ENCODE measurements around the gene ARHGAP6.
"Not testable (repeated sequence)": the region's sequence is repeated elsewhere in the genome, so short reads cannot be mapped to it uniquely, and the experiment has no call there.

The ARHGAP6 gene

GRCh38 chrX:11491375-11491774 is 174.3 kb downstream of the ARHGAP6 start:
- H3K9me3 Mint-ChIP-seq; H3K27me3 Mint-ChIP-seq; intact Hi-C loops (cut with micrococcal nuclease); H3K27ac Mint-ChIP-seq; H3K4me3 Mint-ChIP-seq; H3K4me1 Mint-ChIP-seq (ENCODE audit: low read depth); H3K36me3 Mint-ChIP-seq (ENCODE audit: low read depth): not testable (repeated sequence)

GRCh38 chrX:11484290-11484689 is 181.4 kb downstream of the ARHGAP6 start:
- Mint-ChIP-seq H3K27me3 (no peaks in the 10 kb centered on the region), H3K4me1 (ENCODE audit: low read depth) (no peaks in the 10 kb centered on the region), H3K36me3 (ENCODE audit: low read depth) (no peaks in the 10 kb centered on the region), H3K4me3 (no peak overlapping the region), H3K9me3 (peaks cover 10% of the 10 kb centered on the region), H3K27ac (no peak overlapping the region)
- intact Hi-C loops (cut with micrococcal nuclease) = no loop called here

- intact Hi-C loops (cut with micrococcal nuclease) = no loop called here
- no peak overlapping the region for H3K27ac Mint-ChIP-seq
- H3K9me3 Mint-ChIP-seq = peaks cover 10% of the 10 kb centered on the region
- no peaks in the 10 kb centered on the region for H3K36me3 Mint-ChIP-seq (ENCODE audit: low read depth)
- H3K27me3 Mint-ChIP-seq = no peaks in the 10 kb centered on the region
- H3K4me3 Mint-ChIP-seq = no peak overlapping the region
- H3K4me1 Mint-ChIP-seq (ENCODE audit: low read depth) = no peaks in the 10 kb centered on the region
These were observed 184.7 kb downstream of the ARHGAP6 start for GRCh38 chrX:11481035-11481434.

- H3K27me3 Mint-ChIP-seq = no peaks in the 10 kb centered on the region
- H3K9me3 Mint-ChIP-seq = peaks cover 10% of the 10 kb centered on the region
- intact Hi-C loops (cut with micrococcal nuclease) = no loop called here
- H3K4me1 Mint-ChIP-seq (ENCODE audit: low read depth) = no peaks in the 10 kb centered on the region
- no peak overlapping the region for H3K27ac Mint-ChIP-seq
- H3K4me3 Mint-ChIP-seq = no peak overlapping the region
- no peaks in the 10 kb centered on the region for H3K36me3 Mint-ChIP-seq (ENCODE audit: low read depth)
These were observed 185.1 kb downstream of the ARHGAP6 start for GRCh38 chrX:11480626-11481025.

GRCh38 chrX:11478911-11479310 is 186.8 kb downstream of the ARHGAP6 start:
- no peaks in the 10 kb centered on the region for H3K36me3 Mint-ChIP-seq (ENCODE audit: low read depth)
- intact Hi-C loops (cut with micrococcal nuclease) = no loop called here
- peaks cover 1% of the 10 kb centered on the region for H3K9me3 Mint-ChIP-seq
- H3K4me1 Mint-ChIP-seq (ENCODE audit: low read depth) = no peaks in the 10 kb centered on the region
- no peak overlapping the region for H3K27ac Mint-ChIP-seq
- H3K4me3 Mint-ChIP-seq = no peak overlapping the region
- H3K27me3 Mint-ChIP-seq = no peaks in the 10 kb centered on the region

GRCh38 chrX:11478026-11478425 is 187.7 kb downstream of the ARHGAP6 start:
- Mint-ChIP-seq H3K4me1 (ENCODE audit: low read depth) (no peaks in the 10 kb centered on the region), H3K27ac (no peak overlapping the region), H3K9me3 (no peaks in the 10 kb centered on the region), H3K27me3 (no peaks in the 10 kb centered on the region), H3K36me3 (ENCODE audit: low read depth) (no peaks in the 10 kb centered on the region), H3K4me3 (no peak overlapping the region)
- intact Hi-C loops (cut with micrococcal nuclease) = no loop called here

GRCh38 chrX:11474576-11474975 is 191.1 kb downstream of the ARHGAP6 start:
- Mint-ChIP-seq H3K9me3 (no peaks in the 10 kb centered on the region), H3K4me3 (no peak overlapping the region), H3K36me3 (ENCODE audit: low read depth) (no peaks in the 10 kb centered on the region), H3K4me1 (ENCODE audit: low read depth) (no peaks in the 10 kb centered on the region), H3K27me3 (no peaks in the 10 kb centered on the region), H3K27ac (no peak overlapping the region)
- intact Hi-C loops (cut with micrococcal nuclease) = no loop called here

GRCh38 chrX:11474021-11474420 is 191.7 kb downstream of the ARHGAP6 start:
- no peak overlapping the region for H3K4me3 Mint-ChIP-seq
- no peaks in the 10 kb centered on the region for H3K27me3 Mint-ChIP-seq
- H3K4me1 Mint-ChIP-seq (ENCODE audit: low read depth) = no peaks in the 10 kb centered on the region
- no peaks in the 10 kb centered on the region for H3K9me3 Mint-ChIP-seq
- H3K27ac Mint-ChIP-seq = no peak overlapping the region
- intact Hi-C loops (cut with micrococcal nuclease) = no loop called here
- H3K36me3 Mint-ChIP-seq (ENCODE audit: low read depth) = no peaks in the 10 kb centered on the region

- Mint-ChIP-seq H3K36me3 (ENCODE audit: low read depth) (no peaks in the 10 kb centered on the region), H3K4me3 (no peak overlapping the region), H3K4me1 (ENCODE audit: low read depth) (no peaks in the 10 kb centered on the region), H3K27me3 (no peaks in the 10 kb centered on the region), H3K9me3 (no peaks in the 10 kb centered on the region), H3K27ac (no peak overlapping the region)
- intact Hi-C loops (cut with micrococcal nuclease) = no loop called here
These were observed 192.8 kb downstream of the ARHGAP6 start for GRCh38 chrX:11472879-11473278.

GRCh38 chrX:11472381-11472780 is 193.3 kb downstream of the ARHGAP6 start:
- Mint-ChIP-seq H3K9me3 (no peaks in the 10 kb centered on the region), H3K27ac (no peak overlapping the region), H3K4me1 (ENCODE audit: low read depth) (no peaks in the 10 kb centered on the region), H3K36me3 (ENCODE audit: low read depth) (no peaks in the 10 kb centered on the region), H3K27me3 (no peaks in the 10 kb centered on the region), H3K4me3 (no peak overlapping the region)
- intact Hi-C loops (cut with micrococcal nuclease) = no loop called here

- no peak overlapping the region for H3K4me3 Mint-ChIP-seq
- H3K9me3 Mint-ChIP-seq = no peaks in the 10 kb centered on the region
- H3K36me3 Mint-ChIP-seq (ENCODE audit: low read depth) = no peaks in the 10 kb centered on the region
- no peaks in the 10 kb centered on the region for H3K27me3 Mint-ChIP-seq
- H3K4me1 Mint-ChIP-seq (ENCODE audit: low read depth) = no peaks in the 10 kb centered on the region
- intact Hi-C loops (cut with micrococcal nuclease) = no loop called here
- no peak overlapping the region for H3K27ac Mint-ChIP-seq
These were observed 195.3 kb downstream of the ARHGAP6 start for GRCh38 chrX:11470250-11470974.

GRCh38 chrX:11465648-11466411 is 199.9 kb downstream of the ARHGAP6 start:
- H3K36me3 Mint-ChIP-seq (ENCODE audit: low read depth) = no peaks in the 10 kb centered on the region
- intact Hi-C loops (cut with micrococcal nuclease) = no loop called here
- H3K9me3 Mint-ChIP-seq = no peaks in the 10 kb centered on the region
- H3K4me3 Mint-ChIP-seq = no peak overlapping the region
- H3K4me1 Mint-ChIP-seq (ENCODE audit: low read depth) = no peaks in the 10 kb centered on the region
- H3K27ac Mint-ChIP-seq = no peak overlapping the region
- H3K27me3 Mint-ChIP-seq = no peaks in the 10 kb centered on the region

- Mint-ChIP-seq H3K4me3 (no peak overlapping the region), H3K9me3 (no peaks in the 10 kb centered on the region), H3K36me3 (ENCODE audit: low read depth) (no peaks in the 10 kb centered on the region), H3K4me1 (ENCODE audit: low read depth) (no peaks in the 10 kb centered on the region), H3K27ac (no peak overlapping the region), H3K27me3 (no peaks in the 10 kb centered on the region)
- intact Hi-C loops (cut with micrococcal nuclease) = no loop called here
These were observed 200.8 kb downstream of the ARHGAP6 start for GRCh38 chrX:11464836-11465463.

GRCh38 chrX:11464380-11464779 is 201.3 kb downstream of the ARHGAP6 start:
- Mint-ChIP-seq H3K9me3 (no peaks in the 10 kb centered on the region), H3K27me3 (no peaks in the 10 kb centered on the region), H3K27ac (no peak overlapping the region), H3K4me3 (no peak overlapping the region), H3K36me3 (ENCODE audit: low read depth) (no peaks in the 10 kb centered on the region), H3K4me1 (ENCODE audit: low read depth) (no peaks in the 10 kb centered on the region)
- intact Hi-C loops (cut with micrococcal nuclease) = no loop called here

All from dendritic cell treated with granulocyte-macrophage colony-stimulating factor and Interleukin-4, amounts not matched to agents 40 ng/mL and 50 ng/mL, for 4 days (primary cell).